IPS-NIHi7 (cell line): ENCODE measurements around the gene NDRG2.

Source experiments
- DNase-seq: peaks from one replicate; pipeline ENCODE4 v3.0.0; 2012; ENCODE audit warnings: mixed read lengths; ENCODE audit errors: extremely low spot score

NDRG2 gene

DNA sequence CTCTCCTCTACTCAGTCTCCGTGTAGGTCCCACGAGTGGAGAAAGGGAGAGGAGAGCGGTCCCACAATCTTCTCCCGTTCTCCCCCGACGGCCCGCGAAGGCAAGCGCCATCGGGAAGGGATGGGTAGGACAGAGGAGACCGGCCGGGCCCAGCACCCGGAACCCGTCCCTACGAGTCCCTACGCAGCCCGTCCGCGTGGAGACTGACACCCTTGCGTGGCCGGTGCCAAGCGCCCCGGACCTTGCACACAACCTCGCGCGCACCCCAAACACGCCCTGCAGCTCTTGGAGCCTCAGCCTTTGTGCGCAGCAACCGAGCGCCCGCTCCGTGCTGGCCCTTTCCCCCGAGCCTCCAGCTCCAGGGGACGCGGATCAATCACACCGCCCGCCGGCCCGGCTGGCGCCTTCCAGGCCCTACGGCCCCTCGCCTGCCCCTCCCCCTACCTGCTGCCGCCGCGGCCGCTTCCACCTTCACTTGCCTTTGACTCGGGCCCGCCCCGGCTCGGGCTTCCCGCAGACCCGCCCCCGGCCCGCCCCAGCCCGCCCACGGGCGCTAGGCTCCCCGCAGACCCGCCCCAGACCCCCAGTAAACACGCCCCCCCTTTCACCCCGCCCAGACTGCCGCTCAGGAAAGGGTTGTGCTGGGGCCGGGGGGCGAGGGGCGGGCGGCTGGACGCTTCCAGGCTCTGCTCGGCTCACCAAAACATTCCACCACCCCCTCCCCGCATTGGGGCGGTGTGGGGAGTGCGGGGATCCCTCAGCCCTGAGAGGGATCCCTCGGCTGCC is at the start of gene NDRG2:
TSS of gene NDRG2 (minus strand) at position 477 of the 786 bp plus-strand sequence. CDS start 1,746 bp downstream, outside the sequence.
- peak; percentile 94 for DNase-seq

DNA sequence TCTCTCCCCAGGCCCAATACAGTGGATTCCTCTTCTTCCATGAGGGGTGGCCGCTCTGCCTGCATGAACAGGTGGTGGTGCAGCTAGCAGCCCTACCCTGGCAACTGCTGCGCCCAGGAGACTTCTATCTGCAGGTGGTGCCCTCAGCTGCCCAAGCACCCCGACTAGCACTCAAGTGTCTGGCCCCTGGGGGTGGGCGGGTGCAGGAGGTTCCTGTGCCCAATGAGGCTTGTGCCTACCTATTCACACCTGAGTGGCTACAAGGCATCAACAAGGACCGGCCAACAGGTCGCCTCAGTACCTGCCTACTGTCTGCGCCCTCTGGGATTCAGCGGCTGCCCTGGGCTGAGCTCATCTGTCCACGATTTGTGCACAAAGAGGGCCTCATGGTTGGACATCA is 49.1 kb upstream of the NDRG2 start:
- DNase-seq = no peak

DNA sequence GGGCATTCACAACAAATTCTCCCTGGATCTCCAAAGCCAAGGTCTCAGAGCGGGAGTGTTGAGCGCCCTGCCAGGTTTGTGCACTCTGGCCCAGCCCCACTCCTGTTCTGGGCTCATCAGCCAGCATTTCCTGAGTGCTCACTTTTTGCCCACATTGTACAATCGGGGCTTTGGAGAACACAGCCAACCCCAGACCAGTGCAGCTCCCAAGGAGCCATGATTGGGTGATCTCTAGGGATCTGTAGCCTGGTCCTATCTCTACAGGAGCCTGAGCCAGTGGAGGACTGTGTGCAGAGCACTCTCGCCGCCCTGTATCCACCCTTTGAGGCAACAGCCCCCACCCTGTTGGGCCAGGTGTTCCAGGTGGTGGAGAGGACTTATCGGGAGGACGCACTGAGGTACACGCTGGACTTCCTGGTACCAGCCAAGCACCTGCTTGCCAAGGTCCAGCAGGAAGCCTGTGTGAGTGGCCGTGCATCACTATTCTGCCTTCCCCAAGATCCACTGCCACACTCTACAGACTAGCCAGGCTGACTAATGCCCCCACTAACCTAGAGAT is 48.0 kb upstream of the NDRG2 start:
- DNase-seq = no peak

DNA sequence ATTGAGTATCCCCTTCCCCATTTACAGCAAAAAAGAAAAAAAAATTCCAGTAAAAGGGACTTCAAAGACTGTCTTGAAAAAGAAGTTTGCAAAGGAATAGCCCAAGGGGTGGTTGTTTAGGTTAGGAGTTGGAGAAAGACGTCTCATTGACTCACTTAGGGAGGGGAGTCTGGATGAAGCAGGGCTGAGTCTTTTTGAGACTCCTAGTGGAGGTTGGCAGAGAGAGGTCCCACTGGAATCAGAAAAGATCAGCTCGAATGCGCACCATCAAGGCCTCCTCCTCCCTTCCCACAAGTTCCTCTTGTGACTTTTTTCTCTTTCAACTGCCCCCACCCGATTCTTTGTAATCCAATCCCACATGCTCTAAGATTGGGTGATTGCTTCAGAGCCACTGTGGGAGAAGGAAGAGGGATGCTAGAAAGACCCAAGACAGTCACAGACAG is 47.2 kb upstream of the NDRG2 start:
- no peak for DNase-seq

DNA sequence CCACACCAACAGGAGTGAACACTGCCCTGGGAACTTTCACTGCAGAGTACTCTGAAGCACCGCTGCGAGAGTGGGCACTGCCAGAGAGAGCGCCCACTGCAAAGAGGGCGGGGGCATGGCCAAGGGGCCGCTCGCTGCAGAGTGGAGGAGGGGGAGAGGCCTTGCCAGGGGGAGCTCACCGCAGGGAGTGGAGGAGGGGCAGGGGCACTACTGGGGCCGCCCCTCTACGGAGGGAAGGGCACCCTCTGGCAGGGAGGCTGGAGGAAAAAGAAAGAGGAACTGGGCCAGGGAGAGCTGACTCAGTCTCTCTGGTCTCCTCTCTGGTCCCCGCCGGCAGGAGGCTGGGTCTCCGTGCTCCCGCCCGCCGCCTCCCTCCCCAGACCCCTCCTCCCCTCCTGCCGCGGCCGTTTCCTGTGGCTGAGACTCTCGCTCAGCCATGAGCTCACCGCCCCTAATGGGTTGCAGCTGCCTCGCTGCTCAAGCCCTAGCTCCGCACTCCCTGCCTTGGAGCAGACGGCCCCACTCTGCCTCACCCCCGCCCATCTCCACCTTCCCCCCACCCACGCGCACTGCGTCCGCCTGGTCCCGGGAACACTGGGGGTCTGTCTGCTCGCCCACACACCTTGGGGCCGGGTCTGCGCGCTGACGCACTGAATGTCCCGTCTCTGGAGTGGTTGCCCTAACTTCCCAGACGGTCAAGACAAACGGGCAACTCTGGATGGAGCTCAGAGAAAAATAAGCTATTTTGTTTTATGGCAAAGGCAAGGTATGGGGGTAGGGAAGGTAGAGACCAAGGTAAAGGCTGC is 46.6 kb upstream of the NDRG2 start:
- peak; percentile 86 for DNase-seq

DNA sequence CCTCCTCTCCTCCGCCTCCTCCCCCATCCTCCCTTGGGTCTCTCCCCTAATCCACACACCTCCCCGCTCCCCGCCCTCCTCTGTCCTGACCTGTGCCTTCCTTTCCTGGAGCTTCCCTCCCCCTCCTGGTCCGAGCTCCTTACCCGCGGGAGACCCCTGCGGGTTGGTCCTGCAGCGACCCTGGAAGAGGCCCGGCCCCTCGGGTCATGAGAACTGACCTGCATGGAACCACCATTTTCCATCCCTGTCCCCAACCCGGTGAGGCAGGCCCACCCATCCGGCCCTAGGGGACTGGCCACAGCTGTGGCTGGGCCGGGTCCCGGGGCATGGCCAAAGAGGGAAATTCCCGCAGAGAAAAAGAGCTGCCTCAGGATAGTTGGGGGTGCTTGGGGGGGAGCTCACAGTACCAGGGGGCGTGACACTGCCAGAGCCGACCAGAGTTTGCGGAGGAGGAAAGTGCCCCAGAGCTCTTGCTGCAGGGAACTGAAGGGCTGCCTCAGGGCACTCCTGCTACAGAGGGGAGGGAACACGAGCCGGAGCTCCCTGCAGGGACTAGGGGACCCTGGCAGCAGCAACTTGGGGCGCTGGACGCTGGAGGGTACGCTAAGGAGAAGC is 45.9 kb upstream of the NDRG2 start:
- peak; percentile 73 for DNase-seq

DNA sequence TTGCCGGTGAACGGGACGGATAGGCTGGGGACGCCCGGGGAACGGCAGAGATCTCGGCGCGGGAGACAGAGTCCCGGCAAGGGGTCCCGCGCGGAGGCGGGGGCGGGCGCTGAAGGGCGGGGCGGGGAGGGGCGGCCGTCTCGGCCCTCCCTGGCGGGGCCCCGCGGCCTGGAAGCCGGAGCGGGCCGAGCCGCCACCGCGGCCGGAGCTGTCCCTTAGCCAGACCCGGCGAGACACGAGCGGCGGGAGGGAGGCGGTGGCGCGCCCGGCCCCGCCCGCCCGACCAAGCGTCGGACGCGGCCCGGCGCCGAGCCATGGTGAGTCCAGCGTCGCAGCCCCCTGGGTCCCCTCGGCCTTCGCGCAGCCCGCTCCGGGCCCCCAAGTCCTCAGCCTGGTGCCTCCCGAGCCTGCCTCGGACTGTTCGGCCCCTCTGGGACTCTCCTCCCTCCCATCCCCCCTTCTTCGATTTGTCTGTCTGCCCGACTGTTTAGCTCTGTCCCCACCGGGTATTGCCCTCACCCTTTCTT is 45.3 kb upstream of the NDRG2 start, which contains the start of gene ARHGEF40:
TSS of gene ARHGEF40 (plus strand) at position 222 of the 527 bp plus-strand sequence. CDS start at position 315, 93 bp downstream.
- peak; percentile 48 for DNase-seq

DNA sequence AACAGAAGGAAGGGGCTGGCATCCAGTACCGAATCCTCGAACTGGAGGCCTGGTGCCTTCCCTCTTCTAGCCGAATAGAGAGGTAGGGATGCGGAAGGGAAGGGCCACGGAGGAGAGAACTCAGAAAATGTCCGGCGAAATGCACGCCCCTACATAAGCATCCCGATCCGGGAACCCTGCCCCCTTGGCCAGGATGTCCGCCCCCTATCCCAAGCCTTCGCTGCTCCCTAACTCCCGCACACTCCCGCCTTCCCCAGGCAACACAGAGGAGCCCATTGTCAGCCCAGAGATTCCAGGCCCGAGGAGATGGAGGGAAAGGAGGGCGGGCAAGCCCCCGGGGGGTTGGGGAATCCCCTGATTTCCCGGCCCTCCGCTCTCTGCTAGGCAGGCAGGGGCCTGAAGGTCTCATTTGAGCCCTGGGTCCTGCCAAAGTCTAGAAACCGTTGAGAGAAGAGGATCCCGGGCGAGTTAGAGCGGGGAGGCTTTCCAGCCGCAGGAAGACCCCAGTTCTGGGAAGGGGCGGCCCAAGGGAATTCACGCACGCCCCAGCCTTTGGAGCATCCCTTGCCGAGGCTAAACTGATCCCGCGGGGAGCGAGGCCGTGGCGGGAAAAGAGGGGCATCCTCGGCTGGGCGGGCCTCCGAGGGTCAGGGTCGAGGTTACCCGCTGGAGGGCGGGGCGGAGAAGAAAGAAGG is 44.7 kb upstream of the NDRG2 start:
- peak; percentile 71 for DNase-seq

DNA sequence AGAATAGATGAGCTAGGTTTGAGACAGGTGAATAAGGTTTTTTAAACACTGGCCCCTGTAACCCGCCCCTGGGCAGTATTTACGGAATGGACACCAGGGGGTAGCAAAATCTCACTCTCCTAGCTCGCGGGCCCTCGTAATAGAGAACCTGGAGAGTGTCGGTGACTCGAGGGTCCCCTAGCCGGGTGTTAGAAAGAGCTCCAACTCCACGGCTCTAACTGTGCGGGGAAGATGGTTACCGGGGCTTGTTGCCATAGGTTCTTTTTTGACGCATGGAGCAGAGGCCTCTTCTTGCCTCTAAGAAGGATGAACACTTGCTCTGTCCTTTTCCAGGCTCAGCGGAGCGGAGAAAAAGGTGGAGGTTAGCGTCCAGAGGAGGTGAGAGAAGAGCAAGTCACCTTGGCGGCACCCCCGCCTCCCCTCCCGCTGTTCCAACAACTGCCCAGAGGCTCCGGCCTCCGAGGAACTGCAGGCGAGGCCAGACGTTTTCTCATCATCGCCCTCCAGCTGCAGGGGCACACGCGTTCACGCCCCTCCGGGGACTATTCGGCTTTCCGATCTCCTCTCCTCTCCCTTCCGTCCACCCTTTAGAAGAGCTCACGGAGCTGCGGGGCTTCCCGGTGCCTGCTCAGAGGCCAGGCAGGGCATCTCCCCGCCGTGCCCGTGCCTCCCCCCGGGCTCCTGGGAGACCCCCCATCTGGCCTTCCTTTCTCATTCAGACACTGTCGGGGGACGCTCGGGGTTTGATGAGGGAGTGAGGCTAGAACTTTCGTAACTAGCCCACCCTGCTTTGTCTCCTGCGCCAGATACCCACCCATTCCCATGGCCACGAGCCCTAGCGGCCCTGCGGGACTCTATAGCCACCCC is 43.9 kb upstream of the NDRG2 start:
- DNase-seq = peak; percentile 65

DNA sequence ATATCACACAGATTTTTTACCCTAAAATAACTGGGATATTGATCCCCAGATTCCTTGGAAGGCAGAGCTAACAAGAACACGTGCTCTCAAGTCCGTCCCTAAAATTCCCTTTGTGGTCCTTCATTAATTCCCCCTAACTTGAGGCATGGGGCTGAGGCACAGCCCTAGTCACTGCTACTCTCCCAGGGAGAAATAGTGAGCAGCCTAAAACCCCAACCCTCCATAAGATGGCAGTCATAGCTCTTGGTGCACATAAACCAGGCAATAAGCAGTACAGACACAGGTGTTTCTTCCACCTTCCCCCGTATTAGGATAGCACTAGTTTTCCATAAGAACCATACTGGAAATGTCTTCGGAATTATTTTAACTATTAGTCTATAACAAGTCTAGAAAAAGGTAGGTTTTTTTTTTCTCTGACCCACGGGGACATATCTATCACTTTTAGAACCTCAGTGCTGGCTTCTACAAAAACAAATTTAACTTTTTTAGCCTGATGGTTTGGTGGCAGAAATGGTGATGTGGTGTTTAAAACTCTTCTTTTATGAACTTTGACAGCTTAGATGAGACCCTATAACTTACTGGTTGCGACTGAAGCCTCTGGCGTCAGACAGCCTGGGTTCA is 42.1 kb upstream of the NDRG2 start:
- peak; percentile 35 for DNase-seq

DNA sequence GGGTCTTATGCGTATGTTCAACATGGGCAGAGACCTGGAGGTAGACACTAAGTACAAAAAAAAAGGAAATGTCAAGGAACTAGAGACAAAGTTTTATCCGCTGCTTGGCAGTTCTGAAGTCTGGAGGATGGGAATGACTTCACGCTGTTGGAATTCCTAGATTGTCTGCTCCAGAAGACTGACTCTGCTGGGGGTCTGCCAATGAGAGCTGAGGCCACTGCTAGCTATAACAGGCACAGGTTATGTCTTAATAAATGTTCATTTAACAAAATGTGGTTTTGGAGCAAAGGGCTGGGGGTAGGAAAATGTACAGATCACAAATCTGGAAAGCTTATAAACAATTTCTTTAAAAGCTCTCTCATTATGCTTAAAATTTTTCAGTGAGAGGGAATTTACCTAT is 38.6 kb upstream of the NDRG2 start:
- DNase-seq = no peak

DNA sequence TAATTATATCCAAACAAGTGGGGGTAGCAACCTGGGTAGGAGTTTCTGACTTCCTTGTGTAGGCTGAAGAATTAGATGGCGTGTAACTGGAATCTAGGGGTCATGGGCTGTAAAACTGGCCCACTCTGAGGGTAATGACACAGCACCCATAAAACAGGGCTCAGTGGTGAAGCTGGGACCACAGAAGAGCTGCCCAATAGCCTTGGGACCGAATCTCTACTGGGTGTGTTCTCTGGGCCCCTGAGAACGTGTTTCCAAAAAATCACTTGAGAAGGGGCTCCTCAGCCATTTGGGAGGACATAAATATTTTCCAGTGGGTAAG is 36.4 kb upstream of the NDRG2 start:
- no peak for DNase-seq

DNA sequence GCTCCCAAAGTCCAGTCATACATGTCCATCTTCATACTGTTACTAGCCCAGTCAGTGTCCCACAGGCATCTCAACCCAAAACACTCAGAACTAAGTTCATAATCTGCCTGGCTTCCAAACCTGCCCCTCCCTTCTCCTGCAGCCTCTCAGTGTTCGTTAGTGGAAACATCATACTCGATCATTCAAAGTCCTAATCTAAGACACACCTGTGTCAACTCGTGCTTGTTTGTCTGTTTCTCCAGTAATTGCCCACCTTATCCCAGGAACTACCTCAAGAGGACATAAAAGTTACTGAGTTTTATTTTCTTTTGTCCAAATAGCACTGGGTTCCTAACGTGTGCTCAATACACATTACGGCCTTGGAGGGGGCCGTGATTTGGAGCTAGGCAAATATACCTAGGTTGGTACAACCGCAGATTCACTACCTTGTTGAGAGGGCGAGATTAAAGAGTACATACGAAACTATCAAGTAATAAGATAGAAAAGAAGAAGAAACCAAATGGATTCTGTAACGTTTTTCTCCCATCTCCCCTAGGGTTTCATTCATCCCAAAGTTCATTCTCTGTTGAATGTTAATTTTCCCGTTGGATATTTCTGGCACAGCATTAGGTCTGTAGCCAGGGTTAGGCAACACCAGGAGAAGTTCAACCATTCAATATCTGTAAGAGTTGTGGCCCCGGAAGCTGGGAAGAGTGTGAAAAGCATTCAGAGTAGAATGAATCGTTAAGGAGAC is 35.9 kb upstream of the NDRG2 start:
- no peak for DNase-seq

DNA sequence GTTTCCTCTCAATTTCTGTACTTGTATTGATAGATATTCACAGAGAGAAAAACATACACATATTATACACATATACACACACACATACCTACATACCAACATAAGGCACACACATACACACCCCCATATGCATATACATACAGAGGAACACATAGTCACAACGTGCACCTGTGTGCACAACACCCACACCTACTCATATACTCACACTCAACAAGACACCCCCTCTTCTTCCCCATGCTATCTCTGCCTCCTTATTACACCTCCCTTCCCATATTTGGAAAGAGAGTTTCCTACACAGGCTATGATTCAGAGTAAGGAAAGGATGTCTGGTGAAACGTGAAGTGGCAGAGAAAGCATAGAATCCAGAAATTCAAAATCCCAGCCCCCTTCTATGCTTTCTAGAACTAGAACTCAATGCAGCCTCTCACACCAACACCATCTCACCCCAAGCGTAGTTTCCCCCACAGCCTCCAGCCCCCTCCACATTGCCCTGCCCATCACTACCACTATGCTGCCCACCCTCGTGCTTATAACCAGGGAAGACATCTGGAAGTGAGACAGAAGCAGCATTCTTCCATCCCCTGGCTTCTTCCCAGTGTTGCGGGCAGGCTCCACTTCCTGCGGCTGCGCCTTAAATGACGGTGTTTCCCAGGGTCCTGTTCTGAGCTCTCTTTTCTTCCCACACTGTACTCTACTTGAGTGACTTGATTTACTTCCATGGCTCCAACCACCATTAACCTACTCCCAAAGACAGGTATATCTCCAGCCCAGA is 35.2 kb upstream of the NDRG2 start:
- DNase-seq = no peak

DNA sequence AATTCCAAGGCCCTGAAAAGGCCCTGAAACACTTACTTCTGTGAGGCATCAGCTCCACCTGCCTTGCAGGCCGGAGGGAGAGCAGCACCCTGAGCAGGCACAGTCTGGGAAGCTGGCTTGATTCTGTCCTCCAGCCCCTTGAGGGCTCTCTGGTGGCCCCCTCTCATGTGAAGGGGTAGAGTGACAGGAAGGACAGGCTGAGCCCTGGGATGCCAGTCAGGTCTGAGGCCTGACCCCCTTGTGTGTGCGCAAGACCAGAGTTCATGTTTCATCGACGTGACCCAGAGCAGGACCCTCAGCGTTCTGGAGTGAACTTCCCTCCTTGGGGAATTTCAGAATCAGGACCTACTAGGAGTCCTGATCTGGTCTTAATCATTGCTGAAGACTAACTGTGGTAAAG is 34.0 kb upstream of the NDRG2 start:
- DNase-seq = no peak

DNA sequence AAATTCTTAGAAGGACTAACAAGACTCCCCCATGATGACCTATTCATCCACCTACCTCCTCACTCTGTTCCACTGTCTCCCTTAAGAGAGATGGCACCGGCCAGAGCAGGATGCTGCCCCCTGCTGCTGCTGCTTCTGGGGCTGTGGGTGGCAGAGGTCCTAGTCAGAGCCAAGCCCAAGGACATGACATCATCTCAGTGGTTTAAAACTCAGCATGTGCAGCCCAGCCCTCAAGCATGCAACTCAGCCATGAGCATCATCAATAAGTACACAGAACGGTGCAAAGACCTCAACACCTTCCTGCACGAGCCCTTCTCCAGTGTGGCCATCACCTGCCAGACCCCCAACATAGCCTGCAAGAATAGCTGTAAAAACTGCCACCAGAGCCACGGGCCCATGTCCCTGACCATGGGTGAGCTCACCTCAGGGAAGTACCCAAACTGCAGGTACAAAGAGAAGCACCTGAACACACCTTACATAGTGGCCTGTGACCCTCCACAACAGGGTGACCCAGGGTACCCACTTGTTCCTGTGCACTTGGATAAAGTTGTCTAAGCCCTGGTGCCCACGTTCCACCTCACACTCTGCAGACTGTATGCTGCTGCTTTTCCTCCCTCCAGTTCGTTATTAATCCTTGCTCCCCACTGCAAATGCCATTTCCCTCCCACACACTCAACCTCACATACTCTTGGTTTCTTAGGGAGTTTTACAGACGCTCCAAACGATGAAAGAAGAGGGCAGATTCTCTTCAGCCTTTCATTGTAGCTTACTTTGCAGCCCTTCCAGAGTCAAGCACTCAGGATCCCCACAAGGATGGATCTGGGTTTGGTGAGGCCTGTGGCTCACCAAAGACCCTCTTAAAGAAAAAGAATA is 33.2 kb upstream of the NDRG2 start, which contains the start of gene RNASE8:
TSS of gene RNASE8 (plus strand) at position 20 of the 873 bp plus-strand sequence. CDS start at position 91, 71 bp downstream.
- no peak for DNase-seq

DNA sequence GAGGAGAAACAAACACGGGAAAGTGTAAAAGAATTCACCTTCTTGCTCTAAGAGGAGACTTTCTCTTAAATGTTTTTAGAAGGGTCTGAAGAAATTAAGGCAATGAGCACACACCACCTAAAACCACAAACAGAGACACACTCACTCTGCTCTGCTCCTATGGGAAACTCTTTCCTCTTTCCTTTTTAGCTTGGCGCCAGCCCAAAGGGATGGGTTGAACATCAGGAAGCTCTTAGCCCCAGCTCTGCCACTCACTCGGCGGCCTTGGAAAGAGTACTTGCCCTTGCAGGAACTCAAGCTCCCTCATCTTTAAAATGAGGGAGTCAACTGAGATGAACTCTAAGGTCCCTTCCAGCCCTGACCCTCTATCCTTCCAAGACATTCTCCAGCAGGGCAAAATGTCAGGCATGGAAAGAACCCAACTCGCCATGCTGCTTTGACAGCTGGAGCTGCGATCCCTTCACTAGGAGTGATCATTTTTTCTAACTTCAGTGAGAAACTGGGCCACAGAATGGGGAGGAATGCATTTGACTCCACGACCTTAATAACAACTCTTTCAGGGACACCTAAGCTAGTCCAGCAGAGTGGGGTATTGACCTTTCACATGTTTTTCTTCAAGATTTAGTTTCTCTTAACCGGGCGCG is 31.8 kb upstream of the NDRG2 start:
- no peak for DNase-seq
